ENCODE measurements around the gene RASGEF1C. TPM values are rescaled to one million over a fixed set of nuclear protein-coding genes. Genes with fewer than 3 reads are reported as not detected.

RASGEF1C gene
- total and polyA plus RNA-seq, 10 of the 15 experiments (the other 5 are each of a cell fraction or from before 2014, with no cell fraction given) = not detected

- BruUV-seq (replicated peaks) = no TSS peak
- Histone ChIP-seq H3K4me3 (no peak overlapping the region), H3K4me1 (ENCODE audit: control insufficient read depth, insufficient read depth, low read length) (no peaks in the 10 kb centered on the region), H3K27ac (ENCODE audit: control insufficient read depth, insufficient read depth) (no peak overlapping the region), H4K20me1 (ENCODE audit: control insufficient read depth, insufficient read depth) (no peaks in the 10 kb centered on the region), H3K4me2 (ENCODE audit: control insufficient read depth, insufficient read depth) (no peak overlapping the region), H2AFZ (ENCODE audit: control insufficient read depth, low read depth, low read length) (no peak overlapping the region), H3K36me3 (ENCODE audit: control insufficient read depth in 2 of 2, insufficient read depth in 2 of 2, low read length in 1 of 2) (no peaks in the 10 kb centered on the region), H3K79me2 (ENCODE audit: control insufficient read depth, insufficient read depth, low read length) (no peaks in the 10 kb centered on the region), H3K27me3 (replicated peaks in 1 of 2; ENCODE audit: control insufficient read depth in 2 of 2, insufficient read depth in 2 of 2, low read length in 1 of 2) (no peaks in the 10 kb centered on the region), H3K9ac (ENCODE audit: control insufficient read depth, insufficient read depth, low read length) (no peak overlapping the region), H3K9me3 (replicated peaks; ENCODE audit: control insufficient read depth, insufficient read depth, low read length) (no peaks in the 10 kb centered on the region; the same call in 2 of the 3 replicates)
- ChIA-PET CTCF (no interaction called here), RAD21 (ENCODE audit: unreplicated experiment) (no interaction called here), SMC1A (ENCODE audit: uncharacterized antibody, unreplicated experiment) (no interaction called here), POLR2A (no interaction called here)
- TF ChIP-seq EP300 (IDR thresholded peaks at IDR 0.05; ENCODE audit: borderline replicate concordance in 1 of 2, control insufficient read depth in 1 of 2, low read depth in 2 of 2, low read length in 2 of 2) = no peak
- TF ChIP-seq FOXM1 (IDR thresholded peaks at IDR 0.05; ENCODE audit: low read depth, low read length) = no peak
- TF ChIP-seq YY1 (IDR thresholded peaks at IDR 0.05; ENCODE audit: low read depth, low read length) = no peak
- no peak for TF ChIP-seq SUPT20H (IDR thresholded peaks at IDR 0.05; ENCODE audit: borderline replicate concordance, control insufficient read depth, low read depth, low read length)
- no peak for TF ChIP-seq MLLT1 (IDR thresholded peaks at IDR 0.05)
- no peak for TF ChIP-seq PKNOX1 (IDR thresholded peaks at IDR 0.05)
- no peak for TF ChIP-seq MEF2A (IDR thresholded peaks at IDR 0.05; ENCODE audit: insufficient read depth, low read depth, low read length)
- no peak for TF ChIP-seq EZH2 (IDR thresholded peaks at IDR 0.05; ENCODE audit: borderline replicate concordance, control insufficient read depth, low read depth, low read length)
- intact Hi-C loops (cut with micrococcal nuclease; ENCODE audit: unreplicated experiment) (no loop called here), in situ Hi-C loops (cut with MboI) (no loop called here)
- WGBS (ENCODE audit: insufficient coverage, insufficient replicate concordance, low lambda C conversion rate, missing lambda C conversion rate) = 74% methylated on average over 1 of the region's 1 CpG
- ATAC-seq (no peak), FAIRE-seq (no peak), DNase-seq (ENCODE audit: low read depth, low spot score) (no peak)
Observed at GRCh38 chr5:180107005-180107404, 102.0 kb downstream of the RASGEF1C start.

Data from GM12878 (cell line).